ENCODE results near the gene C1QTNF8. TPM values are rescaled to one million over a fixed set of nuclear protein-coding genes. Genes with fewer than 3 reads are reported as not detected.

C1QTNF8 gene
- total RNA-seq, 1 experiment from 2014 or later: 0.39 TPM

GRCh38 chr16:1094601-1095449 is 1.2 kb downstream of the C1QTNF8 start:
- Histone ChIP-seq H3K4me3 (ENCODE audit: low read depth in 2 of 2, low read length in 2 of 2) (no peak overlapping the region), H3K9me3 (ENCODE audit: control insufficient read depth, insufficient read depth, low read depth, low read length) (no peaks in the 10 kb centered on the region), H3K27me3 (ENCODE audit: control insufficient read depth, insufficient read depth, low read length) (no peaks in the 10 kb centered on the region), H3K27ac (ENCODE audit: low read length) (no peak overlapping the region; the same call in 1 of the 2 replicates), H3K4me1 (ENCODE audit: control insufficient read depth, insufficient read depth, low read length) (peaks cover 45% of the 10 kb centered on the region), H3K36me3 (ENCODE audit: control insufficient read depth, insufficient read depth, low read length) (no peaks in the 10 kb centered on the region)
- ChIA-PET CTCF (no interaction called here), POLR2A (no interaction called here)
- no TSS peak for BruUV-seq (replicated peaks)
- no peak for ATAC-seq
- intact Hi-C loops (cut with micrococcal nuclease; ENCODE audit: unreplicated experiment) (no loop called here), in situ Hi-C loops (cut with HindIII; ENCODE audit: low pct_unique_long_range_greater_than_20kb, low sequenced_read_pairs) (no loop called here)
- TF ChIP-seq REST (IDR thresholded peaks at IDR 0.05; ENCODE audit: insufficient read depth in 1 of 2, low read depth in 2 of 2, low read length in 1 of 2): no peak
- no peak for TF ChIP-seq SIN3A (IDR thresholded peaks at IDR 0.05; ENCODE audit: borderline replicate concordance, insufficient read depth, low read depth, low read length)
- DNase-seq (ENCODE audit: low read depth, low spot score): no peak

DNA sequence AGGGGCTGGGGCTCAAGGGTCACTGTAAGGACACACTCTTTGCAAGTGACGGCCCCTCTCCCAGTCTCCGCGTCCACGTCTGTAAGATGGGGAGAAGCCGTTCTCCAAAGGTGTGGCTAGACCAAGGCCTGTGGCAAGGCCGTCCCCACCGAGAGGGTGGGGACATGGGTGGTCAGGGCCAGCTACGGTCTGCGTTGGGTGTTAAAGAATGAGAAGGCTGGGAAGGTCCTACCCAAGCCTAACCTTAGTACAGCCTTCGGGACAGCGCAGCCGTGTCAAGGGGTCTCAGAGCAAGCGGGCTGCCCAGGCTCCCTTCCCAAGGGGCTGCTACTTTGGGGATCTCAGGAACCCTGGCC is 1.9 kb downstream of the C1QTNF8 start:
- Histone ChIP-seq H3K27me3 (ENCODE audit: control insufficient read depth, insufficient read depth, low read length) (no peaks in the 10 kb centered on the region), H3K36me3 (ENCODE audit: control insufficient read depth, insufficient read depth, low read length) (no peaks in the 10 kb centered on the region), H3K4me1 (ENCODE audit: control insufficient read depth, insufficient read depth, low read length) (peaks cover 45% of the 10 kb centered on the region), H3K4me3 (ENCODE audit: low read depth in 2 of 2, low read length in 2 of 2) (no peak overlapping the region), H3K9me3 (ENCODE audit: control insufficient read depth, insufficient read depth, low read depth, low read length) (no peaks in the 10 kb centered on the region), H3K27ac (ENCODE audit: low read length) (no peak overlapping the region)
- in situ Hi-C loops (cut with HindIII; ENCODE audit: low pct_unique_long_range_greater_than_20kb, low sequenced_read_pairs) (no loop called here), intact Hi-C loops (cut with micrococcal nuclease; ENCODE audit: unreplicated experiment) (no loop called here)
- CTCF ChIA-PET: interaction anchor here (0.6 kb wide), 1 partner anchor 37 kb away, joined by 5 read pairs; no protein-coding TSS in a partner anchor
- DNase-seq (ENCODE audit: low read depth, low spot score) (no peak), ATAC-seq (no peak)
- POLR2A ChIA-PET: no interaction called here
- TF ChIP-seq TCF7L2 (IDR thresholded peaks at IDR 0.05; ENCODE audit: low read depth, low read length) (no peak), POLR2AphosphoS5 (IDR thresholded peaks at IDR 0.05; ENCODE audit: low read depth, low read length) (no peak), SIN3A (IDR thresholded peaks at IDR 0.05; ENCODE audit: borderline replicate concordance, insufficient read depth, low read depth, low read length) (no peak), CTCF (IDR thresholded peaks at IDR 0.05) (no peak), REST (IDR thresholded peaks at IDR 0.05; ENCODE audit: insufficient read depth in 1 of 2, low read depth in 2 of 2, low read length in 1 of 2) (no peak)
- no TSS peak for BruUV-seq (replicated peaks)
